ENCODE results near the gene PCSK6. TPM values are rescaled to one million over a fixed set of nuclear protein-coding genes. Genes with fewer than 3 reads are reported as not detected.
"Not testable (repeated sequence)": the region's sequence is repeated elsewhere in the genome, so short reads cannot be mapped to it uniquely, and the experiment has no call there.

Gene PCSK6
- total RNA-seq, 1 experiment from 2014 or later = 3.7 TPM

GRCh38 chr15:101455291-101456025, 34.0 kb downstream of the PCSK6 start:
- intact Hi-C loops (cut with micrococcal nuclease) = no loop called here
- no peak overlapping the region for H3K4me2 ChIP-seq (ENCODE audit: low read length)
- POLR2A ChIA-PET (ENCODE audit: unreplicated experiment) = no interaction called here
- no peak for DNase-seq
- H3F3A ChIP-seq (ENCODE audit: low read length, unreplicated experiment) = no peaks in the 10 kb centered on the region
- H2AFZ ChIP-seq (ENCODE audit: low read length) = no peak overlapping the region
- no peaks in the 10 kb centered on the region for H3K9me2 ChIP-seq (replicated peaks; ENCODE audit: low read length)
- TF ChIP-seq EZH2 (IDR thresholded peaks at IDR 0.05; ENCODE audit: low read length, unreplicated experiment) (no peak), CTCF (conservative IDR thresholded peaks at IDR 0.05; ENCODE audit: low read depth, low read length) (no peak), EZH2phosphoT487 (IDR thresholded peaks at IDR 0.05; ENCODE audit: borderline replicate concordance, low read length) (no peak)
- no peaks in the 10 kb centered on the region for H3K79me2 ChIP-seq (ENCODE audit: low read length)
- no peak overlapping the region for H3K27ac ChIP-seq (ENCODE audit: low read length)
- no peak overlapping the region for H3K9ac ChIP-seq (ENCODE audit: low read length)
- H4K20me1 ChIP-seq (ENCODE audit: low read length) = no peaks in the 10 kb centered on the region
- ATAC-seq = no peak
- CTCF ChIA-PET = no interaction called here
- no peaks in the 10 kb centered on the region for H3K36me3 ChIP-seq (ENCODE audit: low read depth, low read length)
- H3K4me3 ChIP-seq (ENCODE audit: low read length) = no peak overlapping the region
- H3K9me3 ChIP-seq (ENCODE audit: low read length) = no peaks in the 10 kb centered on the region
- H3K4me1 ChIP-seq (ENCODE audit: insufficient read depth, low read length) = no peaks in the 10 kb centered on the region
- BruUV-seq (replicated peaks) = no TSS peak
- H3K27me3 ChIP-seq (ENCODE audit: low read length) = peaks cover 14% of the 10 kb centered on the region

- H3K9me3 ChIP-seq (ENCODE audit: low read length); ATAC-seq; H4K20me1 ChIP-seq (ENCODE audit: low read length); H3K4me1 ChIP-seq (ENCODE audit: insufficient read depth, low read length); H3K9ac ChIP-seq (ENCODE audit: low read length); H3K9me2 ChIP-seq (replicated peaks; ENCODE audit: low read length); POLR2A ChIA-PET (ENCODE audit: unreplicated experiment); CTCF ChIA-PET; H3K27ac ChIP-seq (ENCODE audit: low read length); H3K36me3 ChIP-seq (ENCODE audit: low read depth, low read length); H3K4me3 ChIP-seq (ENCODE audit: low read length); H3K79me2 ChIP-seq (ENCODE audit: low read length); DNase-seq; H2AFZ ChIP-seq (ENCODE audit: low read length); H3F3A ChIP-seq (ENCODE audit: low read length, unreplicated experiment); H3K4me2 ChIP-seq (ENCODE audit: low read length); intact Hi-C loops (cut with micrococcal nuclease); BruUV-seq (replicated peaks): not testable (repeated sequence)
- H3K27me3 ChIP-seq (ENCODE audit: low read length) = peaks cover 17% of the 10 kb centered on the region
Measured at GRCh38 chr15:101454781-101455180, 34.7 kb downstream of the PCSK6 start.

- CTCF ChIA-PET = no interaction called here
- no TSS peak for BruUV-seq (replicated peaks)
- TF ChIP-seq CTCF (conservative IDR thresholded peaks at IDR 0.05; ENCODE audit: low read depth, low read length) (no peak), EZH2 (IDR thresholded peaks at IDR 0.05; ENCODE audit: low read length, unreplicated experiment) (no peak)
- Histone ChIP-seq H2AFZ (ENCODE audit: low read length) (no peak overlapping the region), H3K27ac (ENCODE audit: low read length) (no peak overlapping the region), H4K20me1 (ENCODE audit: low read length) (no peaks in the 10 kb centered on the region), H3K4me2 (ENCODE audit: low read length) (no peak overlapping the region), H3K36me3 (ENCODE audit: low read depth, low read length) (no peaks in the 10 kb centered on the region), H3K9me3 (ENCODE audit: low read length) (no peaks in the 10 kb centered on the region), H3K4me3 (ENCODE audit: low read length) (no peak overlapping the region), H3K9ac (ENCODE audit: low read length) (no peak overlapping the region), H3F3A (ENCODE audit: low read length, unreplicated experiment) (no peaks in the 10 kb centered on the region), H3K79me2 (ENCODE audit: low read length) (no peaks in the 10 kb centered on the region), H3K4me1 (ENCODE audit: insufficient read depth, low read length) (no peaks in the 10 kb centered on the region), H3K9me2 (replicated peaks; ENCODE audit: low read length) (no peaks in the 10 kb centered on the region), H3K27me3 (ENCODE audit: low read length) (peaks cover 17% of the 10 kb centered on the region)
- intact Hi-C loops (cut with micrococcal nuclease) = no loop called here
- ATAC-seq = no peak
- POLR2A ChIA-PET (ENCODE audit: unreplicated experiment) = no interaction called here
- DNase-seq = no peak
Measured at GRCh38 chr15:101454365-101454764, 35.1 kb downstream of the PCSK6 start.

Measured in PC-3 (cell line).